ENCODE measurements around the gene FAM107A.

DNA sequence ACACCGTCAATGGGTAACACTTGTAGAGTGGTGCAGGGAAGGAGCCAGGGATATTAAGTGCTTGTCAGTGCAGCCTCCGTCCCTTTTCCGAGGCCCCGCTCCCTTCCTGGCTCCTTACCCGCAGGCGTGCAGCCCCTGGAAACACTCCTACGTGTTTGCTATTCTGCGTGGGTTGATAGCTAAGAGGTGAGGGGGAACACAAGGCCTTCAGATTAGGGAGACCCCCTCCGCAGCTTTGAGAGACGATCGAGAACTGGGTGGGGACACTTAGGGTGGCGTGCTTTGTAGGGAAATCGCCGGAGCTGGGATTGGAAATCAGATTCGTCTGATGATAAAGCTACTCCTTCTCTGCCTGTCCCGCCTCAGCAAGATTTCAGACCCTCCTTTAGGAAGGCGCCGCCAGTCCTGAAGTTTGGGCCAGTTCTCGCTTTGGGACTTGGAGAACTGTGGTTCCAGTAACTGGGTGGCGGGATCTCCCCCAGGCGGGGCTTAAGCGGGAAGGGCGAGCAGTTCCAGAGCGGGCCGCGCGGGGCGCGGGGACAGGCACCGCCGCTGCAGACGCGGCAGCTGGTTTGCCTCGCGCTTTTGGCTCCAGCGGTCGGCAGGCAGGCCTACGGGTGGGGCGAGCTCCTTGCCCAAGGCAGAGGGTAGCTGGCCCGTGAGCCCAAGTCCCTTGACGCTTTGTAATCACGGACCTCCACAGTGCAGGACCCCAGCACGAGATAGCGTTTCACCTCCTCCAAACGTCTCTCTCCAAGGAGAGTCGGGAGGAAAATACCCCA lies 8.0 kb upstream of the FAM107A start:
- TF ChIP-seq, protein P1, sequence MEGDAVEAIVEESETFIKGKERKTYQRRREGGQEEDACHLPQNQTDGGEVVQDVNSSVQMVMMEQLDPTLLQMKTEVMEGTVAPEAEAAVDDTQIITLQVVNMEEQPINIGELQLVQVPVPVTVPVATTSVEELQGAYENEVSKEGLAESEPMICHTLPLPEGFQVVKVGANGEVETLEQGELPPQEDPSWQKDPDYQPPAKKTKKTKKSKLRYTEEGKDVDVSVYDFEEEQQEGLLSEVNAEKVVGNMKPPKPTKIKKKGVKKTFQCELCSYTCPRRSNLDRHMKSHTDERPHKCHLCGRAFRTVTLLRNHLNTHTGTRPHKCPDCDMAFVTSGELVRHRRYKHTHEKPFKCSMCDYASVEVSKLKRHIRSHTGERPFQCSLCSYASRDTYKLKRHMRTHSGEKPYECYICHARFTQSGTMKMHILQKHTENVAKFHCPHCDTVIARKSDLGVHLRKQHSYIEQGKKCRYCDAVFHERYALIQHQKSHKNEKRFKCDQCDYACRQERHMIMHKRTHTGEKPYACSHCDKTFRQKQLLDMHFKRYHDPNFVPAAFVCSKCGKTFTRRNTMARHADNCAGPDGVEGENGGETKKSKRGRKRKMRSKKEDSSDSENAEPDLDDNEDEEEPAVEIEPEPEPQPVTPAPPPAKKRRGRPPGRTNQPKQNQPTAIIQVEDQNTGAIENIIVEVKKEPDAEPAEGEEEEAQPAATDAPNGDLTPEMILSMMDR (IDR thresholded peaks at IDR 0.05; ENCODE audit: insufficient read depth, low read length), result peak; percentile 52
- TF ChIP-seq SPI1 (IDR thresholded peaks at IDR 0.05; ENCODE audit: borderline replicate concordance, low read depth), result no peak
